Measurements from ENCODE around the gene GNAS. TPM values are rescaled to one million over a fixed set of nuclear protein-coding genes. Genes with fewer than 3 reads are reported as not detected.

GNAS gene
- total and polyA plus RNA-seq, 4 donors, result 115 to 360 (median 277) TPM

DNA sequence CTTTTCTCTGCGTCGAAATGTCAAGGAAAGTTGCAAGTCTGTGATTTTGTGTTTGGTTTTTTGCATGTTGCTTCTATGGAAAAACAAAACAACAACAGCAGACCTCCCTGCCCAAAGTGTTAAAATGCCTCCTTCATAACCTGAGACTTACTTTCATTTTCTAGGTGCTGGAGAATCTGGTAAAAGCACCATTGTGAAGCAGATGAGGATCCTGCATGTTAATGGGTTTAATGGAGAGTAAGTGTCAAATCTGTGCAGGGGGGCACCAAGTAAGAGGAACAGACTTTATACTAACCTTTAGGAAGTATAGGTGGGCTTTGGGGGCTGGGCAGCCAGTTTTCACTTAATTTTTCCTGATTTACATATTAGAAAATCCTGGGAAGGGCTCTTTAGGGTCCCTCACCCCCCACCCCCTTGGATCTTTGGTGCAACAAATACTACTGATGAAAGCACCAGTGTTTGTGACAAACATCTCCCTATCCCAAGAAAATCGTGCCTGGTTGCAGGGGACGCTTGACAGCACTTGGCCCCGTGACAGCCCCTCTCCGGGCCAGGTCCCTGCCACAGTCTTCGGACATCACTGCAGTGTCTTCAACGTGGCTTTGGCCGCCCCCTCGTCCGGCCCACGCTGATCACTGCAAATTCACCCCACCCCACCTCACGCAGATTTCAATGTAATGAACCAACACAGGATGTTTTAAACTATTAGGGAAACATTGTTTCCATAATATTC, 43.1 kb downstream of the GNAS start (continued):
- TF ChIP-seq RXRA (IDR thresholded peaks at IDR 0.05), result no peak
- TF ChIP-seq, protein P1, sequence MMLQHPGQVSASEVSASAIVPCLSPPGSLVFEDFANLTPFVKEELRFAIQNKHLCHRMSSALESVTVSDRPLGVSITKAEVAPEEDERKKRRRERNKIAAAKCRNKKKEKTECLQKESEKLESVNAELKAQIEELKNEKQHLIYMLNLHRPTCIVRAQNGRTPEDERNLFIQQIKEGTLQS (IDR thresholded peaks at IDR 0.05), result no peak
- no peak for TF ChIP-seq NR2F2 (IDR thresholded peaks at IDR 0.05)
- TF ChIP-seq FOXA1 (IDR thresholded peaks at IDR 0.05), result no peak
- TF ChIP-seq, protein P2, sequence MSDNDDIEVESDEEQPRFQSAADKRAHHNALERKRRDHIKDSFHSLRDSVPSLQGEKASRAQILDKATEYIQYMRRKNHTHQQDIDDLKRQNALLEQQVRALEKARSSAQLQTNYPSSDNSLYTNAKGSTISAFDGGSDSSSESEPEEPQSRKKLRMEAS (IDR thresholded peaks at IDR 0.05), result no peak
- TF ChIP-seq HNF4G (IDR thresholded peaks at IDR 0.05), result no peak
- TF ChIP-seq TAF1 (conservative IDR thresholded peaks at IDR 0.05), result no peak
- no peak for TF ChIP-seq JUND (IDR thresholded peaks at IDR 0.05)

DNA sequence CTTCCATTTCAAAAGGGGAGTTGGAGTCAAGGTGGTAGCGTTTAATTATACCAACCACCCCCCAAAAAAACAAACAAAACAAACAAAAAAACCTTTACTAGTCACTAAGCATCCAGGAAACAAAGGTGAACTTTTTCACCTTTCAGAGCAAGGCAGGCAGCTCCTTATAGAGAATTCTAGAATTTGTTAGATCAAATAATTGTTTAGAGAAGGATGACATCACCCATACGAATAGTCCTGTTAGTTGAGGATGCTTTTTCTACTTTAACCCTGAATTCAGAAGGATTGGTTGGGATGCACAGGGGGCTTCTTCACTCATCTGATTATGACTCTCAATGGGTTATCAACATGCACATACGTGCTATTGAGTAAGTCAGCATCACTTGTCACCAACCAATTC, 44.3 kb downstream of the GNAS start:
- peaks cover 6 to 11% (median 9%) of the 10 kb centered on the region in 4 donors for H3K36me3 ChIP-seq (ENCODE audit: control insufficient read depth in 4 of 4, insufficient read depth in 3 of 4, low read depth in 1 of 4, low read length in 3 of 4)
- H3K9ac ChIP-seq (ENCODE audit: low read depth in 1 of 2, low read length in 2 of 2), result no peak overlapping the region
- no peak overlapping the region for H3K27ac ChIP-seq (ENCODE audit: low read depth in 1 of 2, low read length in 2 of 2)
- no peak overlapping the region for H3K4me3 ChIP-seq (ENCODE audit: low read depth in 1 of 3, low read length in 3 of 3)
- peaks cover 6 to 26% (median 24%) of the 10 kb centered on the region in 4 donors for H3K4me1 ChIP-seq (ENCODE audit: control insufficient read depth in 4 of 4, insufficient read depth in 4 of 4, low read length in 3 of 4)
- no peaks in the 10 kb centered on the region for H3K9me3 ChIP-seq (ENCODE audit: control insufficient read depth in 4 of 4, low read length in 3 of 4)
- WGBS, result 75% methylated on average over 3 of the region's 3 CpGs
- no peak for DNase-seq (ENCODE audit: low spot score)
- no peak for TF ChIP-seq EGR1 (IDR thresholded peaks at IDR 0.05; ENCODE audit: low read depth in 2 of 2)
- no peak for TF ChIP-seq HNF4G (IDR thresholded peaks at IDR 0.05)
- no peak for TF ChIP-seq FOXA1 (IDR thresholded peaks at IDR 0.05)
- no peak for TF ChIP-seq SP1 (IDR thresholded peaks at IDR 0.05)
- TF ChIP-seq JUND (IDR thresholded peaks at IDR 0.05), result no peak
- TF ChIP-seq GABPA (IDR thresholded peaks at IDR 0.05 in 1 of 2, conservative IDR thresholded peaks at IDR 0.05 in 1 of 2), result no peak
- TF ChIP-seq, protein P3, sequence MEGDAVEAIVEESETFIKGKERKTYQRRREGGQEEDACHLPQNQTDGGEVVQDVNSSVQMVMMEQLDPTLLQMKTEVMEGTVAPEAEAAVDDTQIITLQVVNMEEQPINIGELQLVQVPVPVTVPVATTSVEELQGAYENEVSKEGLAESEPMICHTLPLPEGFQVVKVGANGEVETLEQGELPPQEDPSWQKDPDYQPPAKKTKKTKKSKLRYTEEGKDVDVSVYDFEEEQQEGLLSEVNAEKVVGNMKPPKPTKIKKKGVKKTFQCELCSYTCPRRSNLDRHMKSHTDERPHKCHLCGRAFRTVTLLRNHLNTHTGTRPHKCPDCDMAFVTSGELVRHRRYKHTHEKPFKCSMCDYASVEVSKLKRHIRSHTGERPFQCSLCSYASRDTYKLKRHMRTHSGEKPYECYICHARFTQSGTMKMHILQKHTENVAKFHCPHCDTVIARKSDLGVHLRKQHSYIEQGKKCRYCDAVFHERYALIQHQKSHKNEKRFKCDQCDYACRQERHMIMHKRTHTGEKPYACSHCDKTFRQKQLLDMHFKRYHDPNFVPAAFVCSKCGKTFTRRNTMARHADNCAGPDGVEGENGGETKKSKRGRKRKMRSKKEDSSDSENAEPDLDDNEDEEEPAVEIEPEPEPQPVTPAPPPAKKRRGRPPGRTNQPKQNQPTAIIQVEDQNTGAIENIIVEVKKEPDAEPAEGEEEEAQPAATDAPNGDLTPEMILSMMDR (IDR thresholded peaks at IDR 0.05; ENCODE audit: low read depth, low read length, missing input control), result no peak
- no peak for TF ChIP-seq RAD21 (IDR thresholded peaks at IDR 0.05)
- TF ChIP-seq, protein P2 (IDR thresholded peaks at IDR 0.05), result no peak
- TF ChIP-seq, protein P1 (IDR thresholded peaks at IDR 0.05), result no peak
- TF ChIP-seq, protein P4, sequence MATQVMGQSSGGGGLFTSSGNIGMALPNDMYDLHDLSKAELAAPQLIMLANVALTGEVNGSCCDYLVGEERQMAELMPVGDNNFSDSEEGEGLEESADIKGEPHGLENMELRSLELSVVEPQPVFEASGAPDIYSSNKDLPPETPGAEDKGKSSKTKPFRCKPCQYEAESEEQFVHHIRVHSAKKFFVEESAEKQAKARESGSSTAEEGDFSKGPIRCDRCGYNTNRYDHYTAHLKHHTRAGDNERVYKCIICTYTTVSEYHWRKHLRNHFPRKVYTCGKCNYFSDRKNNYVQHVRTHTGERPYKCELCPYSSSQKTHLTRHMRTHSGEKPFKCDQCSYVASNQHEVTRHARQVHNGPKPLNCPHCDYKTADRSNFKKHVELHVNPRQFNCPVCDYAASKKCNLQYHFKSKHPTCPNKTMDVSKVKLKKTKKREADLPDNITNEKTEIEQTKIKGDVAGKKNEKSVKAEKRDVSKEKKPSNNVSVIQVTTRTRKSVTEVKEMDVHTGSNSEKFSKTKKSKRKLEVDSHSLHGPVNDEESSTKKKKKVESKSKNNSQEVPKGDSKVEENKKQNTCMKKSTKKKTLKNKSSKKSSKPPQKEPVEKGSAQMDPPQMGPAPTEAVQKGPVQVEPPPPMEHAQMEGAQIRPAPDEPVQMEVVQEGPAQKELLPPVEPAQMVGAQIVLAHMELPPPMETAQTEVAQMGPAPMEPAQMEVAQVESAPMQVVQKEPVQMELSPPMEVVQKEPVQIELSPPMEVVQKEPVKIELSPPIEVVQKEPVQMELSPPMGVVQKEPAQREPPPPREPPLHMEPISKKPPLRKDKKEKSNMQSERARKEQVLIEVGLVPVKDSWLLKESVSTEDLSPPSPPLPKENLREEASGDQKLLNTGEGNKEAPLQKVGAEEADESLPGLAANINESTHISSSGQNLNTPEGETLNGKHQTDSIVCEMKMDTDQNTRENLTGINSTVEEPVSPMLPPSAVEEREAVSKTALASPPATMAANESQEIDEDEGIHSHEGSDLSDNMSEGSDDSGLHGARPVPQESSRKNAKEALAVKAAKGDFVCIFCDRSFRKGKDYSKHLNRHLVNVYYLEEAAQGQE (IDR thresholded peaks at IDR 0.05), result no peak
- no peaks in the 10 kb centered on the region for H3K27me3 ChIP-seq (ENCODE audit: control insufficient read depth in 4 of 4, insufficient read depth in 4 of 4, low read length in 3 of 4)

Measured in liver (tissue), 9 donors.